ENCODE measurements around the gene PARD3B.

GRCh38 chr2:205441524-205441923 is 896.2 kb downstream of the PARD3B start:
- TF ChIP-seq POLR2A (IDR thresholded peaks at IDR 0.05; ENCODE audit: low read length): no peak
- no peak for TF ChIP-seq GATA1 (IDR thresholded peaks at IDR 0.05; ENCODE audit: low read depth, low read length)

Data from erythroblast (primary cell).